WTC11 (cell line): ENCODE data around the gene BCL11B. TPM values are rescaled to one million over a fixed set of nuclear protein-coding genes. Genes with fewer than 3 reads are reported as not detected.

Experiments used
- ATAC-seq: fragments of 200-7000 bp; cut with Tn5 transposase; 2 replicates; pipeline ENCODE4 v1.10.0; 2021; ENCODE audit warnings: mild to moderate bottlenecking, moderate library complexity
- CTCF ChIA-PET: fragments of 300-600 bp; sonication (Branson Sonifier 250); formaldehyde crosslinking; loops from one replicate; lab custom pipeline; 2021; ENCODE audit warnings: antibody characterized with exemption; lab: Charles Lee
- POLR2A ChIA-PET: fragments of 350-600 bp; sonication (Branson Sonifier 250); formaldehyde crosslinking; loops from one replicate; lab custom pipeline; 2021; ENCODE audit warnings: antibody characterized with exemption; lab: Charles Lee
- DNase-seq: peaks from one replicate; pipeline ENCODE4 v3.0.0; 2021; ENCODE audit warnings: low spot score
- H3K27ac Mint-ChIP-seq: 2 replicates; pipeline ENCODE4 v1.8.0; 2021; ENCODE audit warnings: mixed read lengths
- H3K27me3 Mint-ChIP-seq: 2 replicates; pipeline ENCODE4 v1.8.0; 2021; ENCODE audit warnings: low read depth, mild to moderate bottlenecking, moderate library complexity, mixed read lengths
- H3K36me3 Mint-ChIP-seq: 2 replicates; pipeline ENCODE4 v1.8.0; 2021; ENCODE audit warnings: mixed read lengths
- H3K4me1 Mint-ChIP-seq: 2 replicates; pipeline ENCODE4 v1.8.0; 2022; ENCODE audit warnings: mixed read lengths
- H3K4me3 Mint-ChIP-seq: 2 replicates; pipeline ENCODE4 v1.8.0; 2021; ENCODE audit warnings: mild to moderate bottlenecking, moderate library complexity, mixed read lengths
- H3K9me3 Mint-ChIP-seq: 2 replicates; pipeline ENCODE4 v1.8.0; 2021; ENCODE audit warnings: mixed read lengths
- ELF4 ChIP-seq: sonication (generic); formaldehyde crosslinking; IDR thresholded peaks from 2 replicates; pipeline ENCODE4 v1.8.1; 2022; ENCODE audit warnings: low read depth, mild to moderate bottlenecking, moderate library complexity, missing genetic modification reagents
- GTF2I ChIP-seq: fragments of 250-450 bp; sonication (Bioruptor Pico); conservative IDR thresholded peaks from 2 replicates; pipeline ENCODE4 v1.4.0; 2021; ENCODE audit warnings: mild to moderate bottlenecking
- HMGA2 ChIP-seq: fragments of 250-450 bp; sonication (Bioruptor Pico); IDR thresholded peaks from 2 replicates; pipeline ENCODE4 v1.4.0; 2021; ENCODE audit warnings: mild to moderate bottlenecking, moderate library complexity
- RELA ChIP-seq: sonication (generic); formaldehyde crosslinking; IDR thresholded peaks from 2 replicates; pipeline ENCODE4 v1.8.1; 2022; ENCODE audit warnings: missing genetic modification reagents, mild to moderate bottlenecking, borderline replicate concordance
- RORB ChIP-seq: fragments of 250-450 bp; sonication (Bioruptor Pico); IDR thresholded peaks from 2 replicates; pipeline ENCODE4 v1.9.0; 2021; ENCODE audit warnings: mild to moderate bottlenecking
- SMAD3 ChIP-seq: sonication (generic); formaldehyde crosslinking; IDR thresholded peaks from 2 replicates; pipeline ENCODE4 v1.8.0; 2022; ENCODE audit warnings: missing genetic modification reagents, mild to moderate bottlenecking, borderline replicate concordance
- SOX15 ChIP-seq: fragments of 250-450 bp; sonication (Bioruptor Pico); IDR thresholded peaks from 2 replicates; pipeline ENCODE4 v1.9.0; 2021; ENCODE audit warnings: mild to moderate bottlenecking
- SP1 ChIP-seq: sonication (generic); formaldehyde crosslinking; conservative IDR thresholded peaks from 2 replicates; pipeline ENCODE4 v1.8.1; 2022; ENCODE audit warnings: missing genetic modification reagents
- TCF7 ChIP-seq: sonication (generic); formaldehyde crosslinking; IDR thresholded peaks from 2 replicates; pipeline ENCODE4 v1.8.0; 2022; ENCODE audit warnings: mild to moderate bottlenecking, low read depth, missing genetic modification reagents, moderate library complexity
- TEAD1 ChIP-seq: sonication (generic); formaldehyde crosslinking; IDR thresholded peaks from 2 replicates; pipeline ENCODE4 v1.8.0; 2022; ENCODE audit warnings: mild to moderate bottlenecking, missing genetic modification reagents
- ZNF263 ChIP-seq: sonication (generic); formaldehyde crosslinking; IDR thresholded peaks from 2 replicates; pipeline ENCODE4 v1.8.1; 2022; ENCODE audit warnings: low read depth, mild to moderate bottlenecking, moderate library complexity, missing genetic modification reagents
- ZNF396 ChIP-seq: fragments of 250-450 bp; sonication (Bioruptor Pico); IDR thresholded peaks from 2 replicates; pipeline ENCODE4 v1.8.0; 2021; ENCODE audit warnings: mild to moderate bottlenecking, moderate library complexity, borderline replicate concordance
- total RNA-seq: library from RNA; stranded (reverse); gene quantifications from 3 replicates; pipeline ENCODE4 v1.2.3, GENCODE V29; 2021
- TF ChIP-seq, protein P1 (sequence below): sonication (generic); formaldehyde crosslinking; IDR thresholded peaks from 2 replicates; pipeline ENCODE4 v1.8.1; 2023; ENCODE audit warnings: mild to moderate bottlenecking, missing genetic modification reagents, borderline replicate concordance
- TF ChIP-seq, protein P2 (sequence below): sonication (generic); formaldehyde crosslinking; IDR thresholded peaks from 2 replicates; pipeline ENCODE4 v1.8.1; 2022; ENCODE audit warnings: low read depth, missing genetic modification reagents, borderline replicate concordance
- TF ChIP-seq, protein P3 (sequence below): sonication (generic); formaldehyde crosslinking; IDR thresholded peaks from 2 replicates; pipeline ENCODE4 v1.8.1; 2022; ENCODE audit warnings: mild to moderate bottlenecking, moderate library complexity, missing genetic modification reagents
- TF ChIP-seq, protein P4 (sequence below): sonication (generic); formaldehyde crosslinking; IDR thresholded peaks from 2 replicates; pipeline ENCODE4 v1.8.1; 2022; ENCODE audit warnings: missing genetic modification reagents, borderline replicate concordance
- TF ChIP-seq, protein P5 (sequence below): fragments of 250-450 bp; sonication (Bioruptor Pico); IDR thresholded peaks from 2 replicates; pipeline ENCODE4 v1.9.0; 2021; ENCODE audit warnings: moderate library complexity, mild to moderate bottlenecking, inconsistent platforms, borderline replicate concordance
- TF ChIP-seq, protein P6 (sequence below): sonication (generic); formaldehyde crosslinking; IDR thresholded peaks from 2 replicates; pipeline ENCODE4 v1.8.0; 2023; ENCODE audit warnings: missing genetic modification reagents, mild to moderate bottlenecking, borderline replicate concordance

Gene BCL11B
- total RNA-seq, 1 experiment from 2014 or later = 9.1 TPM

DNA sequence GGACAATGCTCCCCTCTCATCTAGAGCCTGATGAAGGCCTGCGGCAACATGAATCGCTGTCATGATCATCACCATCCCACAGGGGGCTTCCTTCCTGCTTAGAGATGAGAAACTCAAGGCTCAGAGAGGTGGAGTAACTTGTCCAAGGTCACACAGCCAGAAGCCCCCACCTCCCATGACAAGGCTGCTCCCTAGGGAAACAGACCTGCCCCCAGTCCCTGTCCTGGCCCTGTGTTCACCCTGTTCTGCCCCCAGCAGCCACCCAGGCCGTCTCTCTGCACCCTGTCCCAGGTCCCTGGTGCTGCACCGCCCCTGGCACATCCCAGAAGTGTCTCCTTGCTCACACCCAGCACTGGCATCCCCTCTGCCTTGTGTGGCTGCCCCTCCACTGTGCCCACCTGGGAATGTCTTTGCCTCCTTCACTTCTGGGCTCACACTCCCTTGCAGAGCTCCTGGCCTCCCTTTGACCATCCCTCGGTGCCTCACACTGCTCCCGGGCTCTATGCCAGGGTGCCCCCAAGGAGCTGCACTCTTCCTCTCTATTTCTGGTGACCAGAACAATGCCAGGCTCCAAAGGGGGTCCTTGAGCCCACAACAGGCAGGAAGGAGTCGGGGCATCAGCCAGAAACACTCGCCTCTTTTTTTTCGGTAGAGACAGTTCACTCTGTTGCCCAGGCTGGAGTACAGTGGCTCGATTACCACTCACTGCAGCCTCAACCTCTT, 70.5 kb downstream of the BCL11B start (continued):
- TF ChIP-seq, protein P1, sequence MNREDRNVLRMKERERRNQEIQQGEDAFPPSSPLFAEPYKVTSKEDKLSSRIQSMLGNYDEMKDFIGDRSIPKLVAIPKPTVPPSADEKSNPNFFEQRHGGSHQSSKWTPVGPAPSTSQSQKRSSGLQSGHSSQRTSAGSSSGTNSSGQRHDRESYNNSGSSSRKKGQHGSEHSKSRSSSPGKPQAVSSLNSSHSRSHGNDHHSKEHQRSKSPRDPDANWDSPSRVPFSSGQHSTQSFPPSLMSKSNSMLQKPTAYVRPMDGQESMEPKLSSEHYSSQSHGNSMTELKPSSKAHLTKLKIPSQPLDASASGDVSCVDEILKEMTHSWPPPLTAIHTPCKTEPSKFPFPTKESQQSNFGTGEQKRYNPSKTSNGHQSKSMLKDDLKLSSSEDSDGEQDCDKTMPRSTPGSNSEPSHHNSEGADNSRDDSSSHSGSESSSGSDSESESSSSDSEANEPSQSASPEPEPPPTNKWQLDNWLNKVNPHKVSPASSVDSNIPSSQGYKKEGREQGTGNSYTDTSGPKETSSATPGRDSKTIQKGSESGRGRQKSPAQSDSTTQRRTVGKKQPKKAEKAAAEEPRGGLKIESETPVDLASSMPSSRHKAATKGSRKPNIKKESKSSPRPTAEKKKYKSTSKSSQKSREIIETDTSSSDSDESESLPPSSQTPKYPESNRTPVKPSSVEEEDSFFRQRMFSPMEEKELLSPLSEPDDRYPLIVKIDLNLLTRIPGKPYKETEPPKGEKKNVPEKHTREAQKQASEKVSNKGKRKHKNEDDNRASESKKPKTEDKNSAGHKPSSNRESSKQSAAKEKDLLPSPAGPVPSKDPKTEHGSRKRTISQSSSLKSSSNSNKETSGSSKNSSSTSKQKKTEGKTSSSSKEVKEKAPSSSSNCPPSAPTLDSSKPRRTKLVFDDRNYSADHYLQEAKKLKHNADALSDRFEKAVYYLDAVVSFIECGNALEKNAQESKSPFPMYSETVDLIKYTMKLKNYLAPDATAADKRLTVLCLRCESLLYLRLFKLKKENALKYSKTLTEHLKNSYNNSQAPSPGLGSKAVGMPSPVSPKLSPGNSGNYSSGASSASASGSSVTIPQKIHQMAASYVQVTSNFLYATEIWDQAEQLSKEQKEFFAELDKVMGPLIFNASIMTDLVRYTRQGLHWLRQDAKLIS (CRISPR knock-in tag) = no peak
- TF ChIP-seq RELA (CRISPR knock-in tag) = no peak
- no peak for TF ChIP-seq SOX15 (CRISPR knock-in tag)
- TF ChIP-seq TEAD1 (CRISPR knock-in tag) = no peak
- no peak for TF ChIP-seq TCF7 (CRISPR knock-in tag)

DNA sequence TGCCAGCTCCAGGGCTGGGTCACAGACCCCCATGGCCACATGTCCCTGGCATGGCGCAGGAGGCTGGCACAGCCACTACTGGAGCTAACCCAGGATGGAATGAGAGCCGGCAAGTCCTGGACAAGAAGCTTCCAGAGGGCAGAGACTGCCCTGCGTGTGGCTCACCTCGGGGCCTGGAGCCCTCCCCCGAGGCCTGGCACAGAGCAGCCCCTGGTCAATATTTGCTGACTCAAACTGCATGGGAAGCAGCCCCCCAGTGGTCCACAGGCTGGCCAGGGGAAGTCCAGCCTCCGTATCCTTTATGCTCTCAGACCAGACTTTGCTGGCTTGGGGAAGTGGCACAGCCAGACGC, 71.4 kb downstream of the BCL11B start:
- TF ChIP-seq HMGA2 (no peak), ZNF263 (no peak), SMAD3 (CRISPR knock-in tag) (no peak), RORB (CRISPR knock-in tag) (no peak), ELF4 (CRISPR knock-in tag) (no peak)
- TF ChIP-seq, protein P2, sequence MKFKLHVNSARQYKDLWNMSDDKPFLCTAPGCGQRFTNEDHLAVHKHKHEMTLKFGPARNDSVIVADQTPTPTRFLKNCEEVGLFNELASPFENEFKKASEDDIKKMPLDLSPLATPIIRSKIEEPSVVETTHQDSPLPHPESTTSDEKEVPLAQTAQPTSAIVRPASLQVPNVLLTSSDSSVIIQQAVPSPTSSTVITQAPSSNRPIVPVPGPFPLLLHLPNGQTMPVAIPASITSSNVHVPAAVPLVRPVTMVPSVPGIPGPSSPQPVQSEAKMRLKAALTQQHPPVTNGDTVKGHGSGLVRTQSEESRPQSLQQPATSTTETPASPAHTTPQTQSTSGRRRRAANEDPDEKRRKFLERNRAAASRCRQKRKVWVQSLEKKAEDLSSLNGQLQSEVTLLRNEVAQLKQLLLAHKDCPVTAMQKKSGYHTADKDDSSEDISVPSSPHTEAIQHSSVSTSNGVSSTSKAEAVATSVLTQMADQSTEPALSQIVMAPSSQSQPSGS (CRISPR knock-in tag) = no peak
- TF ChIP-seq, protein P3, sequence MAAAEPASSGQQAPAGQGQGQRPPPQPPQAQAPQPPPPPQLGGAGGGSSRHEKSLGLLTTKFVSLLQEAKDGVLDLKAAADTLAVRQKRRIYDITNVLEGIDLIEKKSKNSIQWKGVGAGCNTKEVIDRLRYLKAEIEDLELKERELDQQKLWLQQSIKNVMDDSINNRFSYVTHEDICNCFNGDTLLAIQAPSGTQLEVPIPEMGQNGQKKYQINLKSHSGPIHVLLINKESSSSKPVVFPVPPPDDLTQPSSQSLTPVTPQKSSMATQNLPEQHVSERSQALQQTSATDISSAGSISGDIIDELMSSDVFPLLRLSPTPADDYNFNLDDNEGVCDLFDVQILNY = no peak
- no peak overlapping the region for H3K4me3 Mint-ChIP-seq
- H3K27ac Mint-ChIP-seq = no peak overlapping the region
- ChIA-PET POLR2A (no interaction called here), CTCF (interaction anchor here (1.0 to 1.2 kb wide), 4 partner anchors 9 to 165 kb away, joined by 3 to 5 read pairs (median 3); no protein-coding TSS in a partner anchor)
- no peaks in the 10 kb centered on the region for H3K36me3 Mint-ChIP-seq
- H3K27me3 Mint-ChIP-seq = no peaks in the 10 kb centered on the region
- no peaks in the 10 kb centered on the region for H3K9me3 Mint-ChIP-seq
- peaks cover 33% of the 10 kb centered on the region for H3K4me1 Mint-ChIP-seq
- DNase-seq = no peak
- ATAC-seq = no peak

DNA sequence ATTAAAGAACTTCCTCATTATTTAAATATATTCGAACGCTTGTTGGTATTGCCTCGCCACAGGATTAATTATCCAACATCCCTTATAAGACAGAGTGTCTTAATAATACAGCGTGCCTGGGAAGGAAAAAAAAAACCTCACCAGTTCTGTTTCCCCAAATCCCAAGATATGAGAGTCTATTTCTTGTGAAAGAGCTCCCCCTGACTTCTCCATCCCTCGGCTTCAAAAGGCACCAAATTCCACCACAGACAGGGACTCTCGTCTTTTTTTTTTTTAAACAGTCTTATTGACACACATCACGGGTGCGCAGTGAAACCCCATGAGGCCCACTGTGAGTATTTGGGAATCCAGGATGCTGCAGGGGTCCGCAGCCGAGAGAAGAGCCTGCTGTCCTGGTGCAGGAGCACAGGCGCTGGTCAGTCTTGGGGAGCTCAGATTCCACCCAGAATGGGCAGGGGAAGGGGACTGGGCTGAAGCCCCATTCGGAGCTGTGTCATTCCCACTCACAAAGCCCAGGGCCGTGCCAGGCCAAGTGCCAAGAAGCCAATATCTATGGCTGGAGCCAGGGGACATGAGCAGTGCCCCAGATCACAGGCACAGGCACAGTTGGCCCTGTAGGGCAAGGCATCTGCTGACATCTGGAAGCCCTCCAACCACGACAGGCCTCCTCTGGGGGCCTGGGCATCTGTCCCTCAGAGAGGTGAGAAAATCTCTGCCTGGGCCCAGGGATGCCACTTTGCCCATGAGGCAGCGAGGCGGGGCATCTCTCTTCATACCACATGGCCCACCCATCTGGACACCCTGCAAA, 71.9 kb downstream of the BCL11B start:
- Mint-ChIP-seq H3K36me3 (no peaks in the 10 kb centered on the region), H3K27ac (0 out of 2 replicates have a peak overlapping the region, but pooled peaks have one; percentile 4), H3K27me3 (no peaks in the 10 kb centered on the region), H3K4me1 (peaks cover 30% of the 10 kb centered on the region), H3K4me3 (no peak overlapping the region), H3K9me3 (no peaks in the 10 kb centered on the region)
- POLR2A ChIA-PET = no interaction called here
- ATAC-seq (no peak), DNase-seq (no peak)
- CTCF ChIA-PET = interaction anchor here (0.7 to 1.2 kb wide), 7 partner anchors 8 to 193 kb away, joined by 3 to 5 read pairs (median 3); no protein-coding TSS in a partner anchor
- TF ChIP-seq SP1 (no peak), GTF2I (CRISPR knock-in tag) (no peak), RORB (CRISPR knock-in tag) (no peak), ZNF396 (CRISPR knock-in tag) (no peak)
- TF ChIP-seq, protein P4, sequence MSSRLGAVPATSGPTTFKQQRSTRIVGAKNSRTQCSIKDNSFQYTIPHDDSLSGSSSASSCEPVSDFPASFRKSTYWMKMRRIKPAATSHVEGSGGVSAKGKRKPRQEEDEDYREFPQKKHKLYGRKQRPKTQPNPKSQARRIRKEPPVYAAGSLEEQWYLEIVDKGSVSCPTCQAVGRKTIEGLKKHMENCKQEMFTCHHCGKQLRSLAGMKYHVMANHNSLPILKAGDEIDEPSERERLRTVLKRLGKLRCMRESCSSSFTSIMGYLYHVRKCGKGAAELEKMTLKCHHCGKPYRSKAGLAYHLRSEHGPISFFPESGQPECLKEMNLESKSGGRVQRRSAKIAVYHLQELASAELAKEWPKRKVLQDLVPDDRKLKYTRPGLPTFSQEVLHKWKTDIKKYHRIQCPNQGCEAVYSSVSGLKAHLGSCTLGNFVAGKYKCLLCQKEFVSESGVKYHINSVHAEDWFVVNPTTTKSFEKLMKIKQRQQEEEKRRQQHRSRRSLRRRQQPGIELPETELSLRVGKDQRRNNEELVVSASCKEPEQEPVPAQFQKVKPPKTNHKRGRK (CRISPR knock-in tag) = no peak
- TF ChIP-seq, protein P5, sequence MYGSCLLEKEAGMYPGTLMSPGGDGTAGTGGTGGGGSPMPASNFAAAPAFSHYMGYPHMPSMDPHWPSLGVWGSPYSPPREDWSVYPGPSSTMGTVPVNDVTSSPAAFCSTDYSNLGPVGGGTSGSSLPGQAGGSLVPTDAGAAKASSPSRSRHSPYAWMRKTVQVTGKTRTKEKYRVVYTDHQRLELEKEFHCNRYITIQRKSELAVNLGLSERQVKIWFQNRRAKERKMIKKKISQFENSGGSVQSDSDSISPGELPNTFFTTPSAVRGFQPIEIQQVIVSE (CRISPR knock-in tag) = no peak
- TF ChIP-seq, protein P6, sequence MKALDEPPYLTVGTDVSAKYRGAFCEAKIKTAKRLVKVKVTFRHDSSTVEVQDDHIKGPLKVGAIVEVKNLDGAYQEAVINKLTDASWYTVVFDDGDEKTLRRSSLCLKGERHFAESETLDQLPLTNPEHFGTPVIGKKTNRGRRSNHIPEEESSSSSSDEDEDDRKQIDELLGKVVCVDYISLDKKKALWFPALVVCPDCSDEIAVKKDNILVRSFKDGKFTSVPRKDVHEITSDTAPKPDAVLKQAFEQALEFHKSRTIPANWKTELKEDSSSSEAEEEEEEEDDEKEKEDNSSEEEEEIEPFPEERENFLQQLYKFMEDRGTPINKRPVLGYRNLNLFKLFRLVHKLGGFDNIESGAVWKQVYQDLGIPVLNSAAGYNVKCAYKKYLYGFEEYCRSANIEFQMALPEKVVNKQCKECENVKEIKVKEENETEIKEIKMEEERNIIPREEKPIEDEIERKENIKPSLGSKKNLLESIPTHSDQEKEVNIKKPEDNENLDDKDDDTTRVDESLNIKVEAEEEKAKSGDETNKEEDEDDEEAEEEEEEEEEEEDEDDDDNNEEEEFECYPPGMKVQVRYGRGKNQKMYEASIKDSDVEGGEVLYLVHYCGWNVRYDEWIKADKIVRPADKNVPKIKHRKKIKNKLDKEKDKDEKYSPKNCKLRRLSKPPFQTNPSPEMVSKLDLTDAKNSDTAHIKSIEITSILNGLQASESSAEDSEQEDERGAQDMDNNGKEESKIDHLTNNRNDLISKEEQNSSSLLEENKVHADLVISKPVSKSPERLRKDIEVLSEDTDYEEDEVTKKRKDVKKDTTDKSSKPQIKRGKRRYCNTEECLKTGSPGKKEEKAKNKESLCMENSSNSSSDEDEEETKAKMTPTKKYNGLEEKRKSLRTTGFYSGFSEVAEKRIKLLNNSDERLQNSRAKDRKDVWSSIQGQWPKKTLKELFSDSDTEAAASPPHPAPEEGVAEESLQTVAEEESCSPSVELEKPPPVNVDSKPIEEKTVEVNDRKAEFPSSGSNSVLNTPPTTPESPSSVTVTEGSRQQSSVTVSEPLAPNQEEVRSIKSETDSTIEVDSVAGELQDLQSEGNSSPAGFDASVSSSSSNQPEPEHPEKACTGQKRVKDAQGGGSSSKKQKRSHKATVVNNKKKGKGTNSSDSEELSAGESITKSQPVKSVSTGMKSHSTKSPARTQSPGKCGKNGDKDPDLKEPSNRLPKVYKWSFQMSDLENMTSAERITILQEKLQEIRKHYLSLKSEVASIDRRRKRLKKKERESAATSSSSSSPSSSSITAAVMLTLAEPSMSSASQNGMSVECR (CRISPR knock-in tag) = no peak
